Stimulated activated CD8-positive, alpha-beta memory T cell treated with anti-CD3 and anti-CD28 coated beads, Interleukin-15, amount 100 ng/mL, for 24 hours (primary cell): ENCODE measurements around the gene WIPF2.

Experiments used
- DNase-seq: peaks from one replicate; pipeline ENCODE4 v3.0.0-alpha.2; 2020; ENCODE audit warnings: low read depth

Gene WIPF2

DNA sequence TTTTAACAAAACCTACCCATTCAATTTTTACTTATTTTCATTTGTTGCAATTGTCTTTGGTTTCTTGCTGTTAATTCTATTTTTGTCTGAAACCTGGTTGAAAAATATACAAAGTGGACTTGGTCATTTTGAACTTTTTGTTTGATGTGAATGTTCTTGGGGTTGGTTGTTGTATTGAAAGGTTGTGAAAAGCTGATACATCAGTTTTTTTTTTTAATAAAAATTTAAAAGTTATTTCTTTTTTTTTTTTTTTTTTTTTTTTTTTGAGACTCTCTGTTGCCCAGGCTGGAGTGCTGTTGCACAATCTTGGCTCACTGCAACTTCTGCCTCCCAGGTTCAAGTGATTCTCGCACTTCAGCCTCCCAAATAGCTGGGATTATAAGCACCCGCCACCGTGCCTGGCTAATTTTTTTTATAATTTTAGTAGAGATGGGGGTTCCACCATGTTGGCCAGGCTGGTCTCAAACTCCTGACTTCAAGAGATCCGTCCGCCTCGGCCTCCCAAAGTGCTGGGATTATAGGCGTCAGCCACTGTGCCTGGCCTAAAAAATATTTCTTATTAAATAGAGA lies 28.9 kb downstream of the WIPF2 start:
- no peak for DNase-seq

DNA sequence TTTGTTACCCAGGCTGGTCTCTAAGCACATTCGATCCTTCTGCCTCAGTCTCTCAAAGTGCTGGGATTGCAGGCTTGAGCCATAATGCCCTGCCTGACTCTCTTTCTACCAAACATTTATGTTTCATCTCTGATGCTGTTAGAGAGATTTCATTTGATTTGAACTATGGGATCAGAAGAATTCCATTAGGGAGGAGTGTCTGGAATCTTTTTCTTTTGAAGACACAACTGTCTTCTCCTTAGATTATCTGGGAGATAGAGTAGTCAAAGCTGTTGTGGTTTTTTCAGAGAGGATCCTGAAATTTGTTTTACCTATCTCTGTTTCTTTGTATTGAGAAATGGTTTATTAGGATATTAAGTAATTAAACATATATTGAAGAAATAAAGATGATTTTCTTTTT lies 29.4 kb downstream of the WIPF2 start:
- DNase-seq: no peak

DNA sequence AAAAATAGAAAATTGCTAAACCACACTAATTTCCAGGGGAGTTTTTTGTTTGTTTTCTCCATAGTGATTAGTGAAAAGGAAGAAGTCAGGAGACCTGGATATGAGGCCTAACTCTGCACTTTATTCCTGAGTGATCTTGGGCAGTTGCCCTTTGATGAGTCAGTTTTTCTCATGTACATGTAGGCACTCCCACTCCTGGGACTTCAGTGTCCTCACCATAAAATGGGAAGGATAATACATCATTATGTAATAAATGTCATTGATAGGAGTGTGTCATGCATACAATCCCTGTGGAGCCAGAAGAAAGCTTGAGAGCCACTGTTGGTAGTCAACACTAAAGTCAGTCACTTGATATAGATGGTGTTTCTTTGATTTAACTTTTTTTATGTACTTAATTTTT lies 32.5 kb downstream of the WIPF2 start:
- DNase-seq: no peak

DNA sequence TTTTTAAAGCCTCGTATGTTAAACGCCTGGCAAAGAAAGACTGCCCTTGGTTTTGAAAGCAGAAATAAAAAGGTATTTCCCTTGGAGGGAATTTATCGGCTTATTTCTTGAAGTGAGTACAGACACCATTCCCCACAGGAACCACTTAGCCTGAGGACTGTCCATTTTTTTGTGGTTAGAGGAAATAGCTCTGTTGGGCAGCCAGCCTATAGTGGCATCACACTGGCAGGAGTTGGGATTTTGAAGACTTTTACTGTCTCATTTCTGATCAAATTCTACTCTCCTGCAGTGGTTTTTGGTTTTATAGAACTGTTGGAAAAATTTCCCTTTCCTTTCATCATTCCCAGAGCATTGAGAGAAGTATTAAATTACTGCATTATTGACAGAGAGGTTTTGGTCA lies 34.5 kb downstream of the WIPF2 start:
- no peak for DNase-seq

DNA sequence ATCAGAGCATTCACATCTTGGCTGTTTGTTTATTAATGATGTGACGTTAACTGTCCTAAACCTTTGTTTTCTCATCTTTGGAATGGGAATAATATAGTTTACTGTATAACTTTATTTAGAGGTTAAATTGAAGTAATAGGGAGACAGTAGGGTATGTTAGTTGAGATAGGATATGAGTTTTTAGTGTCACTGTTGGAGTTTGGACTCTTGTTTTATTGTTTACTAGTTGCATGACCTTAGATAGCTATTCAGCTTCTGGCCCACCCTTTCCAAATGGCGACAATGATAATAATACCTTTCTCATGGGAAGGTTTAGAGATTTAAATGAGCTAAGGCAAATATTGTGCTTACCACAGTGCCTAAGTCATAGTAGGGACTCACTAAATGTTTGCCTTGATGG lies 40.4 kb downstream of the WIPF2 start:
- DNase-seq: no peak

DNA sequence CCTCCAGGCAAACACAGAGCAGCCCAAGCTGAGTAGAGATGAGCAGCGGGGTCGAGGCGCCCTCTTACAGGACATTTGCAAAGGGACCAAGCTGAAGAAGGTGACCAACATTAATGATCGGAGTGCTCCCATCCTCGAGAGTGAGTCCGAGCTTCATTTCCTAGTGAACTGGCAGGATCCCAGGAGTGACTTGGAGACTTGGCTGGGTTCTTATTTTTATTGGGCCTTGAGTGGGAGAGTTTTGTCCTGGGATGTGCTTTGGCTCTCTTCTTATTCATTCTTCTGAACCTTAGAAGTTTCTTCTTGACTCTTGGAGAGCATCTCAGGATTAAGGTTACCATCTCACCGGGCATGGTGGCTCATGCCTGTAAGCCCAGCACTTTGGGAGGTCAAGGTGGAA lies 41.4 kb downstream of the WIPF2 start:
- no peak for DNase-seq

DNA sequence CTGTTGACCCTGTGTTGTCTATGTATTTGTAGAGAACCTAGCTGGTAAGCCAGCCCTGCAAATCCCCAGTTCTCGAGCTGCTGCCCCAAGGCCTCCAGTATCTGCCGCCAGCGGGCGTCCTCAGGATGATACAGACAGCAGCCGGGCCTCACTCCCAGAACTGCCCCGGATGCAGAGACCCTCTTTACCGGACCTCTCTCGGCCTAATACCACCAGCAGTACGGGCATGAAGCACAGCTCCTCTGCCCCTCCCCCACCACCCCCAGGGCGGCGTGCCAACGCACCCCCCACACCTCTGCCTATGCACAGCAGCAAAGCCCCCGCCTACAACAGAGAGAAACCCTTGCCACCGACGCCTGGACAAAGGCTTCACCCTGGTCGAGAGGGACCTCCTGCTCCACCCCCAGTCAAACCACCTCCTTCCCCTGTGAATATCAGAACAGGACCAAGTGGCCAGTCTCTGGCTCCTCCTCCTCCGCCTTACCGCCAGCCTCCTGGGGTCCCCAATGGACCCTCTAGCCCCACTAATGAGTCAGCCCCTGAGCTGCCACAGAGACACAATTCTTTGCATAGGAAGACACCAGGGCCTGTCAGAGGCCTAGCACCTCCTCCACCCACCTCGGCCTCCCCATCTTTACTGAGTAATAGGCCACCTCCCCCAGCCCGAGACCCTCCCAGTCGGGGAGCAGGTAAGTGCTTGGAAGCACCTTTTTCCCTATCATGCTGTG lies 45.5 kb downstream of the WIPF2 start:
- DNase-seq: no peak

DNA sequence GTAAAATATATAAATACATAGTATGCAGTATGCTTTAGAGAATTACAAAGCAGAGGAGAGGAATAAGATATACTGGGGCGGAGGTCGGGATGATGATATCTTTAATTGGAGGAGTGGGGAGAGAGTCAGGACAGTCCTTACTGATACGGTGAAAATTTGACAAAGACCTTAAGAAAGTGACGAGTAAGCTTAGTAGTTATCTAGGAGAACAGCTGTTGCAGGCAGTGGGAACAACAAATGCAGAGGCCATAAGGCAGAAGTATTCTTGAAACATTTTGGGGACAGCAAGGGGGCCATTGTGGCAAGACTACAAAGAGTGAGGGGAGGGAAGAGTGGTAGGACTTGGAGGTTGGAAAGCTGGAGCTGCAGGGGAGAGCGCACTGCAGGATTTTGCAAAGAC lies 46.2 kb downstream of the WIPF2 start:
- no peak for DNase-seq

DNA sequence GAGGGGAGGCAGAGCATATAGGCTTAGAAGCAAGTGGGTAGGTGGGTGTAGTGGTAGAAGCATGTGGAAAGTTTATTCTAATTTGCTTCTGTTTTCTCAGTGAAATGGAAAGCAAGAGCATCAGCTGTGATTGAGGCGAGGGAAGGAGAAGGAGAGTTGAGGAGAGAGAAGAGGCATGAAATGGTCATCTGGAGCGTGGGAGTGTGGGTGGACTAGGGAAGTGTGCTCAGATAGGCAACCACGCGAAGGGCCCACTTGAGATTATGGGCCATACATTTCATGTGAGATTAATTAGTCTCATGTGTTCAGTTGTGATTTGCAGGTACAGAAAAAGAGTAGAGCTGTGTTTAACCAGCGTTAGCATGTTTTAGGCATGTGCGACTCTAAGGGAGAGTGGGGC lies 47.8 kb downstream of the WIPF2 start:
- no peak for DNase-seq

DNA sequence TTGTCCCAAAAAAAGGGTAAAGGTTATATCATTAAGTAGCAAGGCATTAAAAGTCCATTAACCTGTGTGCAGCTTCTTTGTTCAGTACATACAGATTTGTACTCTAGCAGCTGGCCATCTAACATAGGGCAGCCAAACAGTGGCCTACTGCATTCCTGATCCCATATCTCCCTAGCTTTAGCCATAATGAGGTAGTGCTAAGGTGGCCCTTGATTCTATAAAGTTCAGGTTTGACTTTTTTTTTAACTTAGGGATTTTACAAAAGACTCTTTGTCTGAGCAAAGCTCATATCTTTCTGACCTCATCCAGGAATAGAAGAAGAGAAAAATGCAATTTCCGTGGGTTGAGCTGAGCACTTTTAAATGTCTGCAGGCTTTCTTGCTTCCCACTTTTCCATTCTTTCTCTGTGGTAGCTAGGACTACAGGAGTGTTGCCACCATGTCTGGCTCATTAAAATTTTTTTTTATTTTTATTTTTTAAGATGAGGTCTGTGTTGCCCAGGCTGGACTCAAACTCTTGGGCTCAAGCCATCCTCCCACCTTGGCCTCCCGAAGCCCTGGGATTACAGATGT lies 49.1 kb downstream of the WIPF2 start:
- no peak for DNase-seq

DNA sequence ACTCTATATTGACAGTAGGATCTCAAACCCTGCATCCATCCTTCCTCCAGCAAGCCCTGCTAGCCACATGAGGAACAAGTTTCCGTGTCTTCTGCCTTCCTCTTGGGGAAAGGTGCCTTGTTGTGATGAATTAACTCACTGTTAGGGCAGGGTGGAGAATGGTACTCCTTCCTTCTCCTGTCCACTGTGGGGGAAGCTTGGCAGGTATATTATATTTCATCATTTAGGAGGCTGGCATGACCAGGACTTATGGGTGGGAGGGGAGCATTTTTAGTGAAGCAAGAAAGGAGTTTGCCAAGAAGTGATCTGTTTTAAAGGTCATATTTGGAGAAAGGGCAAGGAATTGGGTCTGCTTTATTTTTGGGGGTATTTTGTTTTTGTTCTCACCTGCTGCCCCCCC lies 59.3 kb downstream of the WIPF2 start:
- no peak for DNase-seq

DNA sequence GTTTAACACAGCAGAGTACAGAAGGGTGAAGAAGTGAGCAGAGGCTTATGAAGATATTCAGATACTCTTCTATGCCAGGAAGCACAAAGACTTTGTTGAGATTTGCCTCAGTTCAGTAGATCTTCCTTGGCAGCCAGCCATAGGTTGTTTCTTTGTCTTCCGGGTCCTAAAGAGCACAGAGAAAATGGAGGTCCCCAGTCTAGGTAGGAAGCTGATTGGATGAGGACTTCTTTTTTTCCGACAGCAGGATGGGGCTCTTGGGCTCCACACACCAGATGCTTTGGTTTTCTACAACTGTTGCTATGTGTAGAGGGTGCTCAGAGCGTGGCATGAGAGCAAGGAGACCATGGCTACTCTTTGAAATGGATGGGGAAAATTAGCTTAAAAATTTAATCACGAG lies 60.3 kb downstream of the WIPF2 start:
- no peak for DNase-seq

DNA sequence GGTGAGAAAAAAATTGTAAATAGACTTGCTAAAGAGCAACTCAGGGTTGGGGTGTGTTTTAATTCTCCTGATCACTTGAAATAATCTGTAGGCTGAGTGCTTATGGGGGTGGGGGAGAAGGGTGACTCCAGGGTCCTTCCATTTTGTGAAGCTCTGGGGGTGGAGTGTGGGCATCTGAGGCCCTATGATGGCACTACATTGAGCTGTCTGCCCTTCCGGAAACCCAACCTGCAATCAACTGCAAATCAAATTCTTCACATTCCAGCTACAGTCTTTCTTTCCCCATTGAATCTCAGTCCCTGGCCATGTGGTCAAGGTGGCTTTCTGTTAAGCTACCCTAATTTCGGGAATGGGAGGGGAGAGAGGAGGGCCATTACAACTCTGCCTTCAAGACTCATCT lies 62.6 kb downstream of the WIPF2 start:
- DNase-seq: no peak

DNA sequence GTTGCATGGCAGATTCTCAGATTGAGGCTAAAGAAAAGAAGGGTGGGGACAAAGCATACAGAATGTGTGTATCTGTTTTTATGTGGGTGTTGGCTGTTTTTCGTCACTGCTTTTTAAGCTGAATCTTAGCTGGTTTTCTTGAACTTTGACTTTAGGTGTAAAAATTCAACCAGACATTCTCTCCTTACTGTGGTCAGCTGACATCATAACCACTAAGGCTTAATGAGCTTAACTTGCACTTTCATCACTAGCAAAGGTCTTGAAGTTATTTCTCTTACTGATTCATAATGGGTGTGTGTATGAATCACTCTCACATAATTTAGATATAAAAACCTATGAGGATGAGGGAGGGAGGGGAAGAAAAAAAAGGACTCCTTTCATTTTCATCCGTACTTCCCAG lies 64.6 kb downstream of the WIPF2 start:
- no peak for DNase-seq

DNA sequence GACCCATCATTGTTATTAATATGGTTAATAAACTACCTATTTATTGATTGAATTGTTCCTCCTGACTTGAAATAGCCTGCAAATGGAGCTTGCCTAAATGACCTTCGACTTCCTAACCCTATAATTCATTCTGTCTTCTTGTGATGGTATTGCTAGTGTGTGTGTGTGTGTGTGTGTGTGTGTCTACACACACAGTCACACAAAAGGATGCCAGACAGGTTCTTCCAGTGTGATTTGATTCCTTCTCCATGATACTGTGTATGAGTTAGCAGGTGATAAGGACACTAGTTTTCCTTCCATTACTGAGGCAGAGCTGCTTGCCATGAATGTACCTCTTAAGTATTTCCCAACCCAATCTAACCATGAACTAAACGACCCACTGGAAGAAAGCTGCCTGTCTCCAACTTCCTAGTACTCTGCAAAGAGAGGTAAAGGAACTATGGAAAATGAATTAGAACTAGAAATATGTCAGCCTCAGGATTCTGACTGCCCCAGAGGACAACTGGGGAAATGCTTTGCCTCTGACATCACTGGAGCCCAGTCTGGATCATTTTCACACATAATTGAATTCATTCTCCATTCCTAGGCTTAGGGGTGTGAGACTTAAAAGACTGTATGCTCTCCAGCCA lies 65.1 kb downstream of the WIPF2 start:
- DNase-seq: no peak

DNA sequence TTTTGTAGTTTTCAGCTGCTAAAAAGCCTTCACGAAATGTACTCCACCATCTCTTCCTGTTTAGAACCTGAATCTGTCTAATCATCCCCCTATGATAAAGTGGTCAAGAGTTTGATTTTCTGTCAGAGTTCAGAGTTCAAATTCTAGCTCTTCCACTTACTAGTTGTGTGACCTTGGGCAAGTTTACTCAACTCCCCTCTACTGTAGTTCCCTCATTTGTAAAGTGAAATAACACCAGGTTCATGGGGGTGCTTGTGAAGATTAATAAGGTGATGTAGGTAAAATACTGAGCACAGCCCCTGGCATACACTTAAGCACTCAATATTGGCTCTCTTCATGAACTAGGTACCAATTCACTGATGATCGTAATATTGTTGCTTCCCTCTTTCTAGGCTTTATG lies 67.4 kb downstream of the WIPF2 start:
- no peak for DNase-seq

DNA sequence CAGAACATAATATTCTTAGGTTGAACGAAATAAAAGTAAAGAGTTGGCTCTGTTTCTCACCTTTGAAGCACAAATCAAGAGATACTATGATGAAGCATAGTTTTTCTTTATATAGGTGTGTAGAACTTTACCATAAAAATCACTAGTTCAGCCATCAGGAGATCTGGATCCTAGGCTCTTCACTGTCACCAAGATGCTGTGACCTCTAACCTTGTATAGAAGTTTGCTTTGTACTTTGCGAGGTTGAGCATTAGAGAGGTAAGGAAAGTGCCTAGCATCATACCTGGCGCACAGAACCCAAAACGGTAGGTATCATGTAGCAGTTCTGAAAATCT lies 68.0 kb downstream of the WIPF2 start:
- DNase-seq: no peak

DNA sequence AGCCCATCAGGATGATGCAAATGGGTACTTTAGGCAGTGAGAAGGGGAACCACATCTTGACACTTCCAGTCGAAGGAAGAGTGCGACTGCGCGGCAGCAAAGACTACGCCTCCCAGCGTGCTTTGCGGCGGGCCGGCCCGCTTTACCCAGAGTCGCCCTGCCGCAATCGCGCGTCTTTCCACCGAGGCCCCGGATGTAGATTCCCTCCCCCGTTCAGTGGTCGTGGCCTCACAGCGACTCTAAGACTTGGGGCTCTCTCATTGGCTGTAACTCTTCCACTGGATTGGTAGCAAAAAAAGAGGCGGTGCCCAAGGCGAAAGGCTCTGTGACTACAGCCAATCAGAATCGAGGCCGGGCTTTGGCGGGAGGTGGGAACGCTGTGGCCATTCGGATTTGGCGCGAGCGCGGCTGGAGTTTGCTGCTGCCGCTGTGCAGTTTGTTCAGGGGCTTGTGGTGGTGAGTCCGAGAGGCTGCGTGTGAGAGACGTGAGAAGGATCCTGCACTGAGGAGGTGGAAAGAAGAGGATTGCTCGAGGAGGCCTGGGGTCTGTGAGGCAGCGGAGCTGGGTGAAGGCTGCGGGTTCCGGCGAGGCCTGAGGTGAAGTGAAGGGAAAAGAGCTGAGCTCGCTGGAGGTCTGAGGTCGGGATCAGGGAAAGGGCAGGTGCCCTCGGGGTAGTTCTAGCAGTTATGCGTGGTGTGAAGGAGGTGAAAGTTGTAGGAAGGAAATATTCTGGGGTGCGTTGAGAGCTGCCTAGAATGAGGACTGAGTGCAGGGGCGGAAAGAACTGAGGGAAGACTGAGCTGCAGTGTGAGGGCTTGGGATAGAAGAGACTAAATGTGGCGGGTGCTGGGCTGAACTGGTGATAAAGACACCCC lies 68.6 kb downstream of the WIPF2 start, which contains the start of gene CDC6:
TSS of gene CDC6 (plus strand) at position 386 of the 876 bp plus-strand sequence. CDS start 1,542 bp downstream, outside the sequence.
- DNase-seq: peak; percentile 92

DNA sequence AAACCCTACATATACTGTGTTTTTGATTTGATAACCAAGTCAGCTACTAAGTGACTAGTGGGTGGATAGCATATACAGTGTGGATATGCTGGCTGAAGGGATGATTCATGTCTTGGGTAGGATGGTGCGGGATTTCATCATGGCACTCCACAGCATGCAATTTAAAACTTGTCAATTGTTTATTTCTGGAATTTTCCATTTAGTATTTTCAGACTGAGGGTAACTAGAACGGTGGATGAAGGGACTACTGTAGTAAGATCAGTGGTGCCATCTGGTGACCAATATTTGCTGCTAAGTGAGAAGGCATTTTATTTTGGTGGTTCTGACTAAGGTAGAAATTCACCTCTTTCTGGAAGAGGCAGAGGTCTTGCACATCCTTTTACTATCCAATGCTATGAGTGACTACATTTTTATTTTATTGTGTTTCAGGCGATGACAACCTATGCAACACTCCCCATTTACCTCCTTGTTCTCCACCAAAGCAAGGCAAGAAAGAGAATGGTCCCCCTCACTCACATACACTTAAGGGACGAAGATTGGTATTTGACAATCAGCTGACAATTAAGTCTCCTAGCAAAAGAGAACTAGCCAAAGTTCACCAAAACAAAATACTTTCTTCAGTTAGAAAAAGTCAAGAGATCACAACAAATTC lies 71.7 kb downstream of the WIPF2 start:
- no peak for DNase-seq

DNA sequence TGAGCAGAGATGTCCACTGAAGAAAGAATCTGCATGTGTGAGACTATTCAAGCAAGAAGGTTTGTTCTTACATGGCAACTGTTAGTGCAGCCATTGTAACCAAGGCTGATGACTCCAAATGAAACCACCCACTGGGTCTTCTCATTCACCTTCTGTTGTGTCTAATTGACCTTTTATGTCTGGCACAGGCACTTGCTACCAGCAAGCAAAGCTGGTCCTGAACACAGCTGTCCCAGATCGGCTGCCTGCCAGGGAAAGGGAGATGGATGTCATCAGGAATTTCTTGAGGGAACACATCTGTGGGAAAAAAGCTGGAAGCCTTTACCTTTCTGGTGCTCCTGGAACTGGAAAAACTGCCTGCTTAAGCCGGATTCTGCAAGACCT lies 72.2 kb downstream of the WIPF2 start:
- no peak for DNase-seq

DNA sequence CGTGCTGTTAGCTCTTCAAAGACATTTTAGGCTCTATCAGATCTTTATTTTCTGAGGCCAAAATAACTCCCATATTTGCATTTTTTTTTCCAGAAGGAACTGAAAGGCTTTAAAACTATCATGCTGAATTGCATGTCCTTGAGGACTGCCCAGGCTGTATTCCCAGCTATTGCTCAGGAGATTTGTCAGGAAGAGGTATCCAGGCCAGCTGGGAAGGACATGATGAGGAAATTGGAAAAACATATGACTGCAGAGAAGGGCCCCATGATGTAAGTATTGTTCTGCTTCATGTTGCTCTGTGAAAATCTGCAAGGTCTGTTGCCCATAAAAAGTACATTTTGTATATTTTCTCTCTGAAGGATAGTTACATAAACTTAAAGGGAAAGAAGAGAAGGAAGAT lies 74.3 kb downstream of the WIPF2 start:
- no peak for DNase-seq
